ENCODE results near the gene C1QTNF4. TPM values are rescaled to one million over a fixed set of nuclear protein-coding genes. Genes with fewer than 3 reads are reported as not detected.

C1QTNF4 gene
- total and polyA plus RNA-seq, 2 of the 4 experiments (the other 2 are of a cell fraction) = 0.12 TPM; not detected in 1

- peak; percentile 96 for DNase-seq
- ATAC-seq (ENCODE audit: low read depth) = peak; percentile 97
- H3K56ac ChIP-seq (ENCODE audit: extremely low read depth, insufficient read depth, low read length) = no peak overlapping the region
- H3K4ac ChIP-seq (ENCODE audit: low read depth, low read length) = 0 out of 2 replicates have a peak overlapping the region, but pooled peaks have one; percentile 26
- H4K8ac ChIP-seq (ENCODE audit: low read depth in 2 of 2, low read length in 2 of 2) = no peak overlapping the region
- no peak overlapping the region for H3K4me2 ChIP-seq (ENCODE audit: low read depth, low read length)
- peak overlapping the region; percentile 29 for H2AFZ ChIP-seq (replicated peaks; ENCODE audit: low read length, poor library complexity)
- no peaks in the 10 kb centered on the region for H3K79me1 ChIP-seq (ENCODE audit: low read depth in 1 of 2, low read length in 2 of 2)
- dilution Hi-C loops (cut with HindIII; ENCODE audit: low sequenced_read_pairs, unreplicated experiment) = no loop called here
- peak; percentile 29; the same call in 1 of the 2 replicates for TF ChIP-seq BHLHE40 (IDR thresholded peaks at IDR 0.05; ENCODE audit: low read depth, low read length)
- TF ChIP-seq RCOR1 (IDR thresholded peaks at IDR 0.05; ENCODE audit: insufficient replicate concordance, low read length) = no peak
- TF ChIP-seq MXI1 (IDR thresholded peaks at IDR 0.05; ENCODE audit: borderline replicate concordance, low read depth, low read length) = peak; percentile 76
- TF ChIP-seq ELK1 (IDR thresholded peaks at IDR 0.05; ENCODE audit: borderline replicate concordance, low read depth, low read length) = no peak
- no peak for TF ChIP-seq USF2 (IDR thresholded peaks at IDR 0.05; ENCODE audit: low read depth, low read length)
- peak; percentile 24; the same call in 1 of the 2 replicates for TF ChIP-seq RAD21 (IDR thresholded peaks at IDR 0.05; ENCODE audit: low read length)
- no peak for TF ChIP-seq RFX5 (IDR thresholded peaks at IDR 0.05; ENCODE audit: low read depth, low read length)
- no peak for TF ChIP-seq POLR2A (IDR thresholded peaks at IDR 0.05; ENCODE audit: low read depth, low read length)
- no peak for TF ChIP-seq CHD1 (IDR thresholded peaks at IDR 0.05; ENCODE audit: low read depth, low read length)
- TF ChIP-seq MAZ (IDR thresholded peaks at IDR 0.05; ENCODE audit: borderline replicate concordance, low read depth, low read length) = no peak
- no peak for TF ChIP-seq NFE2L2 (IDR thresholded peaks at IDR 0.05; ENCODE audit: low read depth, low read length)
- TF ChIP-seq FOS (IDR thresholded peaks at IDR 0.05; ENCODE audit: low read depth, low read length) = peak; percentile 68
- TF ChIP-seq MAFK (IDR thresholded peaks at IDR 0.05; ENCODE audit: low read depth, low read length) = peak; percentile 40; the same call in 1 of the 2 replicates
- POLR2A ChIA-PET (ENCODE audit: unreplicated experiment) = interaction anchor here (0.6 kb wide), 1 partner anchor 54 kb away, joined by 3 read pairs; no protein-coding TSS in a partner anchor
- in situ Hi-C loops (cut with MboI; ENCODE audit: low sequenced_read_pairs) = no loop called here
- intact Hi-C loops (cut with micrococcal nuclease) = loop anchor here (1.0 kb wide), 1 partner anchor 54 kb away; the partner anchor contains the start of gene CELF1
- H3K27me3 ChIP-seq (ENCODE audit: control insufficient read depth, insufficient read depth, low read length) = no peaks in the 10 kb centered on the region
- peaks cover 4% of the 10 kb centered on the region; the same call in 1 of the 2 replicates for H3K36me3 ChIP-seq (ENCODE audit: control insufficient read depth, insufficient read depth, low read length)
- peaks cover 8% of the 10 kb centered on the region for H3K4me1 ChIP-seq (ENCODE audit: control insufficient read depth, insufficient read depth, low read length)
- no peak overlapping the region for H3K23ac ChIP-seq (ENCODE audit: low read depth, low read length)
- H4K5ac ChIP-seq (ENCODE audit: low read depth, low read length) = no peak overlapping the region
- H2BK5ac ChIP-seq (ENCODE audit: low read depth, low read length, poor library complexity, severe bottlenecking) = no peak overlapping the region
- no peak overlapping the region for H3K4me3 ChIP-seq (ENCODE audit: insufficient read depth, low read depth, low read length)
- no peak overlapping the region for H2BK15ac ChIP-seq (ENCODE audit: low read depth, low read length)
- CTCF ChIA-PET = interaction anchor here (0.5 to 2.7 kb wide), 2 partner anchors 10 to 220 kb away, joined by 3 to 9 read pairs; no protein-coding TSS in a partner anchor
- no CpG with 5 or more reads among the region's 7 CpGs for WGBS, 2 experiments (ENCODE audit: extremely low coverage in 2 of 2, insufficient read length in 1 of 2)
- no peak overlapping the region for H2AK9ac ChIP-seq (replicated peaks; ENCODE audit: low read depth, low read length, poor library complexity)
- H3K9ac ChIP-seq (ENCODE audit: low read depth, low read length) = no peak overlapping the region
- H3K9me1 ChIP-seq (ENCODE audit: insufficient read depth, low read length) = peaks cover 6% of the 10 kb centered on the region
- H3K9me3 ChIP-seq (ENCODE audit: control insufficient read depth, insufficient read depth, low read length) = no peaks in the 10 kb centered on the region
- H2BK120ac ChIP-seq (ENCODE audit: low read depth, low read length) = no peak overlapping the region
- H4K91ac ChIP-seq (ENCODE audit: insufficient read depth, low read depth, low read length) = no peak overlapping the region
- BruUV-seq (replicated peaks) = no TSS peak
- peak overlapping the region; percentile 49; the same call in 1 of the 2 replicates for H3K14ac ChIP-seq (replicated peaks; ENCODE audit: low read depth, low read length)
- H4K20me1 ChIP-seq (ENCODE audit: insufficient read depth, low read length) = peaks cover 7% of the 10 kb centered on the region; the same call in 1 of the 2 replicates
- H2AK5ac ChIP-seq (ENCODE audit: low read depth, low read length) = no peak overlapping the region
- no peak overlapping the region for H3K18ac ChIP-seq (ENCODE audit: low read depth, low read length)
- no peak overlapping the region for H3K27ac ChIP-seq (ENCODE audit: insufficient read depth, low read length)
- H2BK20ac ChIP-seq (ENCODE audit: low read depth, low read length) = no peak overlapping the region
Measured at GRCh38 chr11:47607380-47607779, 13.2 kb upstream of the C1QTNF4 start.
